B cell (primary cell): ENCODE data around the gene GLRX5.

ENCODE experiments used
- CTCF ChIP-seq: fragments of 200-600 bp; IDR thresholded peaks from one replicate; pipeline ENCODE4 v1.8.0; 2022; ENCODE audit warnings: antibody characterized with exemption, mild to moderate bottlenecking
- EZH2 ChIP-seq: IDR thresholded peaks from 2 replicates; pipeline ENCODE4 v1.6.1; 2012; ENCODE audit warnings: borderline replicate concordance, low read depth, mild to moderate bottlenecking, moderate library complexity, low read length; ENCODE audit not compliant: insufficient read depth, poor library complexity, severe bottlenecking

GRCh38 chr14:95531473-95531872 is 3.4 kb upstream of the GLRX5 start:
- TF ChIP-seq CTCF (no peak), EZH2 (no peak)
